GM13976 (cell line): Measurements from ENCODE around the gene MAPK1.
"Not testable (repeated sequence)": the region's sequence is repeated elsewhere in the genome, so short reads cannot be mapped to it uniquely, and the experiment has no call there.

Source experiments
- DNase-seq: peaks from one replicate; pipeline ENCODE4 v3.0.0; 2012; ENCODE audit warnings: low spot score
- in situ Hi-C: fragments of 300-500 bp; cut with MboI; formaldehyde crosslinking; loops from one replicate; pipeline ENCODE4 v1.12.0; 2022; ENCODE audit warnings: low sequenced_read_pairs, mixed read lengths, inconsistent platforms; ENCODE audit not compliant: unreplicated experiment
- TF ChIP-seq, protein P1 (sequence below): IDR thresholded peaks from 2 replicates; pipeline ENCODE4 v1.5.1; 2012; ENCODE audit warnings: borderline replicate concordance, mild to moderate bottlenecking; ENCODE audit not compliant: insufficient read depth; ENCODE audit errors: extremely low read depth, missing control alignments, control extremely low read depth

MAPK1 gene

DNA sequence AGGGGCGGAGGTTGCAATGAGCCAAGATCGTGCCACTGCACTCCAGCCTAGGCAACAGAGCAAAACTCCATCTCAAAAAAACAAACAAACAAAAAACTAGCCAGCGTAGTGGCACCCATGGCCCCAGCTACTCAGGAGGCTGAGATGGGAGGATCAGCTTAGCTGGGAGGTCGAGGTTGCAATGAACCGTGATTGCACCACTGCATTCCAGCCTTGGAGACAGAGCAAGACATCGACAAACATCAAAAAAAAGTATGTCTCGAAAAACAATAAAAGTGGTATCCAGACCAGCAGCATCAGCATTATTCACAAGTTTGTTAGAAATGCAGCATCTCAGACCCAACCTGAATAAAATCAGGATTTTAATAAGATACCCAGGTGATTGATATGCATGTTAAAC is 6.2 kb upstream of the MAPK1 start:
- DNase-seq = no peak
- TF ChIP-seq, protein P1, sequence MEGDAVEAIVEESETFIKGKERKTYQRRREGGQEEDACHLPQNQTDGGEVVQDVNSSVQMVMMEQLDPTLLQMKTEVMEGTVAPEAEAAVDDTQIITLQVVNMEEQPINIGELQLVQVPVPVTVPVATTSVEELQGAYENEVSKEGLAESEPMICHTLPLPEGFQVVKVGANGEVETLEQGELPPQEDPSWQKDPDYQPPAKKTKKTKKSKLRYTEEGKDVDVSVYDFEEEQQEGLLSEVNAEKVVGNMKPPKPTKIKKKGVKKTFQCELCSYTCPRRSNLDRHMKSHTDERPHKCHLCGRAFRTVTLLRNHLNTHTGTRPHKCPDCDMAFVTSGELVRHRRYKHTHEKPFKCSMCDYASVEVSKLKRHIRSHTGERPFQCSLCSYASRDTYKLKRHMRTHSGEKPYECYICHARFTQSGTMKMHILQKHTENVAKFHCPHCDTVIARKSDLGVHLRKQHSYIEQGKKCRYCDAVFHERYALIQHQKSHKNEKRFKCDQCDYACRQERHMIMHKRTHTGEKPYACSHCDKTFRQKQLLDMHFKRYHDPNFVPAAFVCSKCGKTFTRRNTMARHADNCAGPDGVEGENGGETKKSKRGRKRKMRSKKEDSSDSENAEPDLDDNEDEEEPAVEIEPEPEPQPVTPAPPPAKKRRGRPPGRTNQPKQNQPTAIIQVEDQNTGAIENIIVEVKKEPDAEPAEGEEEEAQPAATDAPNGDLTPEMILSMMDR = no peak

DNA sequence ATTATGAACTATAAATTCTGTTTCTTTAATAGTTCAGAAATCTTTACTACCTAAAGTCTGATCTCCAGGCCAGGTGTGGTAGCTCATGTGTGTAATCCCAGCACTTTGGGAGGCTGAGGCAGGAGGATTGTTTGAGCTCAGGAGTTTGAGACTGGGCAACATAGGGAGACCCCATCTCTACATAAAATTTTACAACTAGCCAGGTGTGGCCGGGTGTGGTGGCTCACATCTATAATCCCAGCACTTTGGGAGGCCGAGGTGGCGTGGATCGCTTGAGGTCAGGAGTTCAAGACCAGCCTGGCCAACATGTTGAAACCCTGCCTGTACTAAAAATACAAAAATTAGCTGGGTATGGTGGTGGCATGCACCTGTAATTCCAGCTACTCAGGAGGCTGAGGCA is 5.3 kb upstream of the MAPK1 start:
- in situ Hi-C loops = loop anchor here (10.0 kb wide), 1 partner anchor 62 kb away; no protein-coding TSS in a partner anchor
- DNase-seq = not testable (repeated sequence)

More for the DNA sequence above, 6.2 kb upstream of the MAPK1 start:
- in situ Hi-C loops = loop anchor here (10.0 kb wide), 1 partner anchor 61 kb away; no protein-coding TSS in a partner anchor

DNA sequence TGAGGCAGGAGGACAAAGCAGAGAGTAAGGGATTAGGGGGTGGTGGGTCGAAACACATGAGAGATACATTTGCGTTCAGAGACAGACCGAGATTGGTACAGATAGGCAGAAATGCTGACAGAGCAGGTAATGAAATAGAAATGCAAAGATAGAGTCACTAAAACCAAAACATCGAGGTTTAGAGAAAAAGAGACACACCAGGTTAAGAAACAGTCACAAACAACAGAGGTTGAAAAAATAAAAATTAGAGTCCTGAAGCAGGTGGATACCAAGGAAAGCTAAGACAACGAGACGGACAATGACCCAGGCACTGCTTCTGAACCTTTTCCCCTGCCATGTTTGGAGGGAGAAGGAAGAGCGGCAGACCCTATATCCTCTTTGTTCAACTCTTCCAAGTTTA is 1.2 kb upstream of the MAPK1 start:
- in situ Hi-C loops = no loop called here
- TF ChIP-seq, protein P1 = no peak
- DNase-seq = no peak

DNA sequence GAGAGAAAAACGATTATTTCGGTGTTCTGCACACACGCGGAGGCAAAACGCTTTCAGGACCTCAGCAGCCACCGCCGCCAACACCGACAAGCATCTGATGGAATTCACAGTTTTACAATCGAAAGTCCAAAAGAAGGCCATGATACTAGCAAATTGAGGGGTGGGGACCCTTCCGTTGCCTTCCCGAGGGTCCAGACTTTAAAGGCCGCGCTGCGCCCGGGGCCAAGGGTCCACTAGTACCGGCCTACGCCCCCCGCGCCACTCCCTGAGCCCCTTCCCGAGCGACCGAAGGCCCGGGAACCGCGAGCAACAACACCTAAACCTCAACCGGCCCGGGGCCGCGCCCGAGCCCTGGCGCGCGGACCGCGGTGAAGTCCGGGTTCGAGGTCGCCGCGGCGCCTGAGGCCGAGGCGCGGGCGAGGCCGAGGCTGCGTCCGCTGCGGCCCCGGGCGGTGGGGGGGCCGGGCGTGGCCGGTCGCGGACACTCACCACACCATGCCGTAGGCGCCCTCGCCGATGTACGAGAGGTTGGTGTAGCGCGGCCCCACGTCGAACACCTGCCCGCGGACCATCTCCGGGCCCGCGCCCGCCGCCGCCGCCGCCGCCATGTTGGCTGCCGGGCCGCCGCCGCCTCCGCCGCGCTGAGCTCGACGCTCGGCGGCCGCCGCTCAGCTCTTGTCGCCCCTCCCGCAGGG is 465 bp downstream of the MAPK1 start:
- TF ChIP-seq, protein P1 = no peak

DNA sequence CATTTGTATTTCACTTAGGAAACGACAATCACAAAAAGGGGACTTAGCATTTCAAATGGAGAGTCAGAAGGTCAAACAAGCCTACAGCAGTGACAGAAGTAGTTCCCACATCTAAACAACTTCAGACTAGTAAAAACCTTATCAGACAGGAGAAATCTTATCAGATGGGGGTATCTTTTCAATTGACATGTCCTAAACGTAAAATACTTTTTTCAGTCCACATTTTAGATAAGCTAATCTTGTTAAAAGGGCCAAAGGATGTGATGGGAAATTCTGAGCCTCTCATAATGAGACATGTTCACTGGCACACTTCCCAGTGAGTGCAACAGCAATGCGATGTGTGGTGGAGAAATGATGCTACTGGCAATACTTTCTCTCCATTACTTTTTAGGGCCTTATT is 2.4 kb downstream of the MAPK1 start:
- TF ChIP-seq, protein P1 = no peak
- no peak for DNase-seq
- in situ Hi-C loops = no loop called here

More for the DNA sequence above, 465 bp downstream of the MAPK1 start:
- no peak for DNase-seq
- in situ Hi-C loops = no loop called here

DNA sequence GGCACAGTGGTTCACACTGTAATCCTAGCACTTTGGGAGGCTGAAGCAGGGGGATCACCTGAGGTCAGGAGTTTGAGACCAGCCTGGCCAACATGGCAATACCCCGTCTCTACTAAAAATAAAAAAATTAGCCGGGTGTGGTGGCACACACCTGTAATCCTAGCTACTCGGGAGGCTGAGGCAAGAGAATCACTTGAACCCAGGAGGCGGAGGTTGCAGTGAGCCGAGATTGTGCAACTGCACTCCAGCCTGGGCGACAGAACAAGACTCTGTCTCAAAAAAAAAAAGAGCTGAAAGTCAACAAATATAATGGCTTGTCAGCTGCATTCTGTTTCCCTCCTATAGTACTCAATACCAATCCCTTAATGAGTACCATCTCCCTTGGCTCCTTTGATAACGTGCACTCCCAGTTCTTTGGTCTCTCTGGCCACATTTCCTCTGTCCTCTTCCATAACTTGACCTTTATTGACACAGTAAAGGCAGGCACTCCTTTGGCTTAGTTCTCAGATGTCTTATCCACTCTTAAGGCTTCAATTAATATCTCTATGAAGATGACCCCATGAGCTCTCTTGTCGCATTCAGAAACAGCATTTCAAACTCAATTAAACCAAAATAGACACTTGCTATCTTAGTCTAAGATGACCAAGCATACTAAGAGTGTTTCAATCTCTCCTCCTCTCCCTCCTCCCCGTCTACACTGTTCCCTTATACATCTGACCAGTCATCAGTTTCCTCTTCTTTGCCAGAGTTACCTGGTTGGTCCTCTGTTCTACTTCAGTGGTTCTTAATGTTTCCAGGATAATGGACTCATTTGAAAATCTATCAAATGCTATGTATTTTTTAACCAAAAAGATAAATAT is 4.8 kb downstream of the MAPK1 start:
- TF ChIP-seq, protein P1 = no peak
- in situ Hi-C loops = no loop called here
- DNase-seq = no peak

DNA sequence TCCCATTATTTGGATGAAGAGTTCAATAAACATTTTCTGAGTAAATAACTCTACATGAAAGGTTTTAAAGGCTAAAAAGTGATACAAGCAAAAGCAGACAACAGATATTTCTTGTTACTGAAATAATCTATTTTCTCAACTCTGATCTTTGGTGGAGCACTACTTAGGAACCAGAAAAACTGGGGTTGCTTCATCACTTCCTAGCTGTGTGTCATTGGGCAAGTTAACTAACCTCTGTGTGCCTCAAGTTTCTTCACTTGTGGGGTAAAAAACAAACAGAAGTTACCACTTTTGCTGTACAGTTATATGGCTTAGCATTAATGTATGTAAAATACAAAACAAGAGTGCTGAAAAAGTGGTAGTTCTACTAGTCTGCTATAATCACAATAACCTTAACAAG is 5.6 kb downstream of the MAPK1 start:
- TF ChIP-seq, protein P1 = no peak
- DNase-seq = no peak
- in situ Hi-C loops = no loop called here
